ENCODE results near the gene STKLD1. TPM values are rescaled to one million over a fixed set of nuclear protein-coding genes. Genes with fewer than 3 reads are reported as not detected.

Gene STKLD1
- total RNA-seq, 3 donors from 2014 or later: 0.16 to 0.42 TPM; not detected in 1

- Mint-ChIP-seq H3K4me1 (ENCODE audit: low read depth) (peaks cover 55% of the 10 kb centered on the region), H3K9me3 (no peaks in the 10 kb centered on the region), H3K4me3 (peak within 1 kb of the TSS; percentile 94), H3K36me3 (ENCODE audit: insufficient read depth) (peaks cover 17% of the 10 kb centered on the region), H3K27me3 (ENCODE audit: low read depth) (no peaks in the 10 kb centered on the region)
- DNase-seq: peak; percentile 77
- peak; percentile 88 to 90 for ATAC-seq
Measured at GRCh38 chr9:133417541-133418461, 41.6 kb downstream of the STKLD1 start, which contains the start of gene REXO4. TSS of gene REXO4 (minus strand) at chr9:133418010. CDS start at chr9:133417844, 166 bp downstream.

GRCh38 chr9:133419005-133419404, 42.8 kb downstream of the STKLD1 start:
- Mint-ChIP-seq H3K36me3 (ENCODE audit: insufficient read depth) (peaks cover 13% of the 10 kb centered on the region), H3K9me3 (no peaks in the 10 kb centered on the region), H3K4me1 (ENCODE audit: low read depth) (peaks cover 53% of the 10 kb centered on the region), H3K4me3 (peak overlapping the region; percentile 94), H3K27me3 (ENCODE audit: low read depth) (no peaks in the 10 kb centered on the region)
- no peak for ATAC-seq
- no peak for DNase-seq

- Mint-ChIP-seq H3K27me3 (ENCODE audit: low read depth) (peaks cover 8% of the 10 kb centered on the region), H3K4me1 (ENCODE audit: low read depth) (peaks cover 41% of the 10 kb centered on the region), H3K9me3 (no peaks in the 10 kb centered on the region), H3K4me3 (no peak overlapping the region), H3K36me3 (ENCODE audit: insufficient read depth) (peaks cover 2% of the 10 kb centered on the region)
- DNase-seq (no peak), ATAC-seq (no peak)
Measured at GRCh38 chr9:133420392-133420827, 44.2 kb downstream of the STKLD1 start.

- H3K4me3 Mint-ChIP-seq: no peak within 1 kb of the TSS
- ATAC-seq: peak; percentile 24 to 36
- peaks cover 20% of the 10 kb centered on the region for H3K27me3 Mint-ChIP-seq (ENCODE audit: low read depth)
- no peak for DNase-seq
- H3K36me3 Mint-ChIP-seq (ENCODE audit: insufficient read depth): no peaks in the 10 kb centered on the region
- peaks cover 28% of the 10 kb centered on the region for H3K4me1 Mint-ChIP-seq (ENCODE audit: low read depth)
- H3K9me3 Mint-ChIP-seq: no peaks in the 10 kb centered on the region
Measured at GRCh38 chr9:133421615-133422542, 45.7 kb downstream of the STKLD1 start, which contains the start of gene ADAMTS13. TSS of gene ADAMTS13 (plus strand) at chr9:133422367. CDS start at chr9:133422444, 77 bp downstream.

- Mint-ChIP-seq H3K4me1 (ENCODE audit: low read depth) (peaks cover 26% of the 10 kb centered on the region), H3K9me3 (no peaks in the 10 kb centered on the region), H3K36me3 (ENCODE audit: insufficient read depth) (no peaks in the 10 kb centered on the region), H3K4me3 (no peak overlapping the region), H3K27me3 (ENCODE audit: low read depth) (peaks cover 34% of the 10 kb centered on the region)
- no peak for ATAC-seq
- no peak for DNase-seq
Measured at GRCh38 chr9:133423216-133423615, 47.0 kb downstream of the STKLD1 start.

GRCh38 chr9:133424187-133424586, 48.0 kb downstream of the STKLD1 start:
- peaks cover 18% of the 10 kb centered on the region for H3K4me1 Mint-ChIP-seq (ENCODE audit: low read depth)
- no peak for DNase-seq
- no peak overlapping the region for H3K4me3 Mint-ChIP-seq
- H3K27me3 Mint-ChIP-seq (ENCODE audit: low read depth): peaks cover 34% of the 10 kb centered on the region
- H3K9me3 Mint-ChIP-seq: no peaks in the 10 kb centered on the region
- H3K36me3 Mint-ChIP-seq (ENCODE audit: insufficient read depth): no peaks in the 10 kb centered on the region
- no peak for ATAC-seq

GRCh38 chr9:133425049-133425632, 49.0 kb downstream of the STKLD1 start:
- no peaks in the 10 kb centered on the region for H3K36me3 Mint-ChIP-seq (ENCODE audit: insufficient read depth)
- H3K9me3 Mint-ChIP-seq: no peaks in the 10 kb centered on the region
- H3K27me3 Mint-ChIP-seq (ENCODE audit: low read depth): peaks cover 35% of the 10 kb centered on the region
- DNase-seq (no peak), ATAC-seq (no peak)
- peaks cover 17% of the 10 kb centered on the region for H3K4me1 Mint-ChIP-seq (ENCODE audit: low read depth)
- no peak overlapping the region for H3K4me3 Mint-ChIP-seq

GRCh38 chr9:133426011-133426410, 49.8 kb downstream of the STKLD1 start:
- H3K4me3 Mint-ChIP-seq: no peak overlapping the region
- ATAC-seq (no peak), DNase-seq (no peak)
- peaks cover 15% of the 10 kb centered on the region for H3K4me1 Mint-ChIP-seq (ENCODE audit: low read depth)
- no peaks in the 10 kb centered on the region for H3K9me3 Mint-ChIP-seq
- peaks cover 38% of the 10 kb centered on the region for H3K27me3 Mint-ChIP-seq (ENCODE audit: low read depth)
- H3K36me3 Mint-ChIP-seq (ENCODE audit: insufficient read depth): no peaks in the 10 kb centered on the region

GRCh38 chr9:133427658-133428348, 51.6 kb downstream of the STKLD1 start:
- H3K27me3 Mint-ChIP-seq (ENCODE audit: low read depth): peaks cover 39% of the 10 kb centered on the region
- ATAC-seq (no peak), DNase-seq (no peak)
- peaks cover 8% of the 10 kb centered on the region for H3K4me1 Mint-ChIP-seq (ENCODE audit: low read depth)
- no peak overlapping the region for H3K4me3 Mint-ChIP-seq
- H3K36me3 Mint-ChIP-seq (ENCODE audit: insufficient read depth): no peaks in the 10 kb centered on the region
- H3K9me3 Mint-ChIP-seq: no peaks in the 10 kb centered on the region

GRCh38 chr9:133428617-133429101, 52.5 kb downstream of the STKLD1 start:
- Mint-ChIP-seq H3K4me3 (no peak overlapping the region), H3K36me3 (ENCODE audit: insufficient read depth) (no peaks in the 10 kb centered on the region), H3K4me1 (ENCODE audit: low read depth) (peaks cover 8% of the 10 kb centered on the region), H3K9me3 (no peaks in the 10 kb centered on the region), H3K27me3 (ENCODE audit: low read depth) (peaks cover 41% of the 10 kb centered on the region)
- ATAC-seq (peak; percentile 42 to 56), DNase-seq (no peak)

- Mint-ChIP-seq H3K9me3 (no peaks in the 10 kb centered on the region), H3K36me3 (ENCODE audit: insufficient read depth) (no peaks in the 10 kb centered on the region), H3K4me3 (no peak overlapping the region), H3K4me1 (ENCODE audit: low read depth) (peaks cover 8% of the 10 kb centered on the region), H3K27me3 (ENCODE audit: low read depth) (peaks cover 41% of the 10 kb centered on the region)
- DNase-seq (no peak), ATAC-seq (no peak)
Measured at GRCh38 chr9:133429214-133429613, 53.0 kb downstream of the STKLD1 start.

GRCh38 chr9:133429641-133430161, 53.5 kb downstream of the STKLD1 start:
- no peaks in the 10 kb centered on the region for H3K36me3 Mint-ChIP-seq (ENCODE audit: insufficient read depth)
- H3K27me3 Mint-ChIP-seq (ENCODE audit: low read depth): peaks cover 37% of the 10 kb centered on the region
- peaks cover 8% of the 10 kb centered on the region for H3K4me1 Mint-ChIP-seq (ENCODE audit: low read depth)
- no peak overlapping the region for H3K4me3 Mint-ChIP-seq
- DNase-seq (no peak), ATAC-seq (peak; percentile 60 to 68)
- no peaks in the 10 kb centered on the region for H3K9me3 Mint-ChIP-seq

- Mint-ChIP-seq H3K4me1 (ENCODE audit: low read depth) (peaks cover 8% of the 10 kb centered on the region), H3K9me3 (no peaks in the 10 kb centered on the region), H3K36me3 (ENCODE audit: insufficient read depth) (no peaks in the 10 kb centered on the region), H3K27me3 (ENCODE audit: low read depth) (peaks cover 34% of the 10 kb centered on the region), H3K4me3 (no peak overlapping the region)
- ATAC-seq (no peak), DNase-seq (no peak)
Measured at GRCh38 chr9:133430244-133430643, 54.1 kb downstream of the STKLD1 start.

Data from activated T-cell treated with anti-CD3 and anti-CD28 coated beads, Interleukin-2, amount 50 U/mL, for 4 hours (primary cell).